Endometrial microvascular endothelial cells (primary cell): ENCODE results near the gene CPED1. TPM values are rescaled to one million over a fixed set of nuclear protein-coding genes. Genes with fewer than 3 reads are reported as not detected.

ENCODE experiments used
- in situ Hi-C: cut with HindIII; loops from 2 replicates; pipeline ENCODE4 v1.10.0; 2017; ENCODE audit warnings: low sequenced_read_pairs, low pct_unique_long_range_greater_than_20kb; ENCODE audit errors: inconsistent ontology term
- total RNA-seq: library from RNA; depleted of rRNA; stranded (reverse); fragments of >200 nt; gene quantifications from one replicate; pipeline ENCODE4 v1.2.3, GENCODE V29; 2015; ENCODE audit errors: inconsistent ontology term

Gene CPED1
- total RNA-seq, 1 donor from 2014 or later = 4.9 TPM

GRCh38 chr7:121153411-121153810, 164.9 kb downstream of the CPED1 start:
- in situ Hi-C loops = no loop called here

GRCh38 chr7:121153995-121154394, 165.5 kb downstream of the CPED1 start:
- in situ Hi-C loops = no loop called here

GRCh38 chr7:121156825-121157224, 168.3 kb downstream of the CPED1 start:
- in situ Hi-C loops = no loop called here

- in situ Hi-C loops = no loop called here
These were observed 168.8 kb downstream of the CPED1 start for GRCh38 chr7:121157341-121157751.

GRCh38 chr7:121157885-121158590, 169.5 kb downstream of the CPED1 start:
- in situ Hi-C loops = no loop called here

GRCh38 chr7:121158665-121159064, 170.2 kb downstream of the CPED1 start:
- in situ Hi-C loops = no loop called here

GRCh38 chr7:121159553-121159952, 171.0 kb downstream of the CPED1 start:
- in situ Hi-C loops = no loop called here

GRCh38 chr7:121160150-121161008, 171.9 kb downstream of the CPED1 start:
- in situ Hi-C loops = no loop called here

GRCh38 chr7:121163699-121164098, 175.2 kb downstream of the CPED1 start:
- in situ Hi-C loops = no loop called here

- in situ Hi-C loops = no loop called here
These were observed 175.7 kb downstream of the CPED1 start for GRCh38 chr7:121164247-121164646.

- in situ Hi-C loops = no loop called here
These were observed 178.4 kb downstream of the CPED1 start for GRCh38 chr7:121166916-121167315.

- in situ Hi-C loops = no loop called here
These were observed 179.5 kb downstream of the CPED1 start for GRCh38 chr7:121167971-121168370.

GRCh38 chr7:121169469-121169868, 181.0 kb downstream of the CPED1 start:
- in situ Hi-C loops = no loop called here

GRCh38 chr7:121172484-121172883, 184.0 kb downstream of the CPED1 start:
- in situ Hi-C loops = no loop called here

- in situ Hi-C loops = no loop called here
These were observed 187.3 kb downstream of the CPED1 start for GRCh38 chr7:121175826-121176225.

- in situ Hi-C loops = no loop called here
These were observed 189.9 kb downstream of the CPED1 start for GRCh38 chr7:121178452-121178851.

- in situ Hi-C loops = no loop called here
These were observed 190.5 kb downstream of the CPED1 start for GRCh38 chr7:121178869-121179497.

GRCh38 chr7:121180436-121181063, 192.0 kb downstream of the CPED1 start:
- in situ Hi-C loops = no loop called here

- in situ Hi-C loops = no loop called here
These were observed 192.8 kb downstream of the CPED1 start for GRCh38 chr7:121181357-121181756.
